Thymus (tissue), 14 donors: Measurements from ENCODE around the gene CYP3A4. TPM values are rescaled to one million over a fixed set of nuclear protein-coding genes. Genes with fewer than 3 reads are reported as not detected.

ENCODE experiments used
- DNase-seq, 9 donors: peaks; one replicate each; pipeline ENCODE4 v3.0.0-alpha.2; 2013; ENCODE audit warnings: low spot score in 9 of 9, low read depth in 6 of 9, missing footprints in 1 of 9
- H3K27ac ChIP-seq, 2 donors: one replicate each; pipeline ENCODE4 v1.5.1; 2013; ENCODE audit warnings: control low read depth in 1 of 2, low read depth in 1 of 2, low read length in 1 of 2, mild to moderate bottlenecking in 1 of 2, moderate library complexity in 1 of 2
- H3K27me3 ChIP-seq, 2 donors: one replicate each; pipeline ENCODE4 v1.5.1; 2013; ENCODE audit warnings: low read length in 1 of 2; ENCODE audit not compliant: control insufficient read depth in 2 of 2, insufficient read depth in 1 of 2
- H3K36me3 ChIP-seq, 2 donors: one replicate each; pipeline ENCODE4 v1.5.1; 2013; ENCODE audit warnings: low read length in 1 of 2, mild to moderate bottlenecking in 1 of 2, moderate library complexity in 1 of 2; ENCODE audit not compliant: control insufficient read depth in 2 of 2, insufficient read depth in 2 of 2
- H3K4me1 ChIP-seq, 2 donors: one replicate each; pipeline ENCODE4 v1.5.1; 2013; ENCODE audit warnings: low read length in 2 of 2; ENCODE audit not compliant: control insufficient read depth in 2 of 2, insufficient read depth in 2 of 2
- H3K4me3 ChIP-seq, 2 donors: one replicate each; pipeline ENCODE4 v1.5.1; 2013; ENCODE audit warnings: low read length in 2 of 2, control low read depth in 1 of 2, mild to moderate bottlenecking in 1 of 2
- H3K9me3 ChIP-seq, 2 donors: one replicate each; pipeline ENCODE4 v1.5.1; 2013; ENCODE audit warnings: low read length in 1 of 2, mild to moderate bottlenecking in 1 of 2; ENCODE audit not compliant: control insufficient read depth in 2 of 2, insufficient read depth in 1 of 2
- WGBS: extraction: QIAGEN DNeasy Blood & Tissue Kit; methylation state at CpG from one replicate; pipeline ENCODE4 v1.1.7; 2013; 5-methylcytosine and 5-hydroxymethylcytosine counted together
- long read RNA-seq, 10 donors: transcript quantifications; one replicate each; lab custom pipeline, GENCODE V29; 2026
- polyA plus RNA-seq: library from polyadenylated mRNA; stranded (reverse); fragments of 200-250 nt; gene quantifications from one replicate; pipeline ENCODE4 v1.2.3, GENCODE V29; 2013
- total RNA-seq: library from RNA; stranded (reverse); fragments of 120-200 nt; gene quantifications from one replicate; pipeline ENCODE4 v1.2.4, GENCODE V29; 2013
- donor health status: healthy.

CYP3A4 gene
- total RNA-seq: 11.0 TPM
- 11.1 TPM for polyA plus RNA-seq
- long read RNA-seq, donor 1: 0 reads
- long read RNA-seq, donor 2: 0 reads
- long read RNA-seq, donor 3, partial matches to known transcripts: 7 of 7 reads
- long read RNA-seq, donor 3, other reads (novel, unspliced or antisense): 0 of 7 reads
- long read RNA-seq, donor 4: 0 reads
- long read RNA-seq, donor 5, partial matches to known transcripts: 11 of 11 reads
- long read RNA-seq, donor 5, other reads (novel, unspliced or antisense): 0 of 11 reads
- long read RNA-seq, donor 6: 0 reads
- long read RNA-seq, donor 7: 0 reads
- long read RNA-seq, donor 8: 0 reads
- long read RNA-seq, donor 9, partial matches to known transcripts: 5 of 5 reads
- long read RNA-seq, donor 9, other reads (novel, unspliced or antisense): 0 of 5 reads
- long read RNA-seq, donor 10: 0 reads

DNA sequence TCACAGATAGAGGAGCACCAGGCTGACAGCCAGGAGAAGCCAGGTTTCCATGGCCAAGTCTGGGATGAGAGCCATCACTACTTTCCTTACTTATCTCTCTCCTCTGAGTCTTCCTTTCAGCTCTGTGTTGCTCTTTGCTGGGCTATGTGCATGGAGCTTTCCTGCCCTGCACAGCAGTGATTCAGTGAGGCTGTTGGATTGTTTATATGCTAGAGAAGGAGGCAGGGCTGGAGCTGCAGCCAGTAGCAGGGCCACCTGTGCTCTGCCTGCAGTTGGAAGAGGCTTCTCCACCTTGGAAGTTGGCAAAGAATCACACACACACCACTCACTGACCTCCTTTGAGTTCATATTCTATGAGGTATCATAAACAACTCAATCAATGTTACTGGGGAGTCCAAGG, at the start of gene CYP3A4:
TSS of gene CYP3A4 (minus strand) at position 178 of the 400 bp plus-strand sequence. CDS start at position 75, 103 bp downstream.
- Histone ChIP-seq H3K36me3 (no peaks in the 10 kb centered on the region), H3K27me3 (peaks cover 0 to 4% of the 10 kb centered on the region in 2 donors), H3K4me3 (no peak within 1 kb of the TSS), H3K9me3 (no peaks in the 10 kb centered on the region), H3K4me1 (no peaks in the 10 kb centered on the region), H3K27ac (no peak within 1 kb of the TSS)
- no peak for DNase-seq

DNA sequence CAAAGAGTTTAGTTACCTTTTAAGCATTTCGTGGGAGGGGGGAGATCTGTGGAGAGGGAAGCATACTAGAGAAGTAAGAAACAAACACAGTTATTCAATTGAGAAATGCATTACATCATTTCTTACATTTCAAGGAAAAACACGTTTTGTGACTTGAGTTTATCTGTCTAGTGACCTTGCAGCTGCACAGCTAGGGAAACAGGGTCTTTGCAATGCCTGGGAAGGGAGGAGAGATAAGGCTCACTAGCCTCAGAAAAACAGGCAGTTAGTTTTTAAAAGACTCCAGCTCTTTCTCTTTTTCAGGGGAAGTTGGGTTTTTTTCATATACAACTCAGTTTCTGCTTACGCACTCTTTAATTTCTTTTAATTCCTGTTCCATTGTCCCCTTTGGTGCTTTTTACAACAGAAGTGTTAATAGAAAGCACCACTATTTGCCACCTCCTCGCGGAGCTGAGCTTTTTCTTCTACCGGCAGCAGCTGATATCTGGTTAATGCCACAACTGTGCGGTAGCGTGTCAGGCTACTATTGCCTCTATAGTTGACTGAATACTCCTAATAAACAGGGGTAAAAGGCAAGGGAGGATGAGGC, 49.4 kb upstream of the CYP3A4 start:
- Histone ChIP-seq H3K4me3 (no peak overlapping the region), H3K4me1 (peaks cover 0 to 2% of the 10 kb centered on the region in 2 donors), H3K9me3 (no peaks in the 10 kb centered on the region), H3K27ac (no peak overlapping the region), H3K36me3 (no peaks in the 10 kb centered on the region), H3K27me3 (no peaks in the 10 kb centered on the region)
- 83% methylated on average over 8 of the region's 8 CpGs for WGBS
- DNase-seq: no peak

DNA sequence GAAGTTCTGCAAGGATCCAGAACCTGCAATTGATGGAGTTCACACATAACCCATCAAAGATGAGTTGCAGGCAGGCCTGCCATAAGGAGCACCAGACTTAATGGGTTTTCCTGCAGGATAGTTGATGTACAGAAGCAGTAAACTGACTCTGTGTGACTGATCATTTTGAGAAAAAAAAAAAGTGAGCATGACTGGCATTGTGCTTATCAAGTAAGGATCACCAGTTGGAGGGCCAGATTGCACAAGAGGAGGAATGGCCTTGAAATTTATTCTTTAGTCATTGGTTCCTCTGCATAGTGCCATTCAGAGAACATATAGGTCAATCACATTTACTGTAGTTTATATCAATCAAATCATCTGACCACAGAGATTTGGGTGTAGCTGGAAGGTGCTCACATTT, 47.6 kb upstream of the CYP3A4 start:
- Histone ChIP-seq H3K4me1 (no peaks in the 10 kb centered on the region), H3K27me3 (no peaks in the 10 kb centered on the region), H3K4me3 (no peak overlapping the region), H3K9me3 (no peaks in the 10 kb centered on the region), H3K27ac (no peak overlapping the region), H3K36me3 (no peaks in the 10 kb centered on the region)
- DNase-seq: no peak

DNA sequence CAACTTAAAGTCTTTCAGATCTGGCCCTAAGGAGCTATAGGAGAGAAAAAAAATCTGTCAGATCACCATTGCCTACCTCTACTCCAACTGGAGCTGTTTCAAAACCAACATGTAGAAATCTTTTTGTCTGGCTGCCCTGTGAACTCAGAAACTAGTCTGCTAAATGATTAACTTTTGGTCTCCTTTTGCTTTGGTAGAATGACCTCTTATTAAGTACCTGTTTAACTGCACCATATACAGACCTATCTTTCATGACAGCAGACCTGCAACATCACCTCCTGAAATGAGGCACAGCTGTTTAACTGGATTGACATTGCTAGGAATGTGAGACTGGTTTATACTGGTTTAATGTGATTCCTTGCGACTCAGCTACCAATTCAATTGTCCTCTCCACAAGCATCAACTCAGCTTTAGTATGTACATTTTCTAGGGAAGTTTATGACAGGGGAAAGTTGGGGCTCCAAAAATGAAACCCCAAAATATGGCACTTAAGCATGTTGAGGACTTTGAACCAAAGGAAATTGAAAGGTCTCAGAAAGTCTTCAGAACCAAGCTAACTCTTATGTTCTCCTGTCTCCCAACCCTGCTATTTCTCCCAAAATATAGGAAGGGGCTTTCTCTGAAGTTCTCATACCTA, 45.7 kb upstream of the CYP3A4 start:
- 98% methylated on average over 1 of the region's 1 CpG for WGBS

DNA sequence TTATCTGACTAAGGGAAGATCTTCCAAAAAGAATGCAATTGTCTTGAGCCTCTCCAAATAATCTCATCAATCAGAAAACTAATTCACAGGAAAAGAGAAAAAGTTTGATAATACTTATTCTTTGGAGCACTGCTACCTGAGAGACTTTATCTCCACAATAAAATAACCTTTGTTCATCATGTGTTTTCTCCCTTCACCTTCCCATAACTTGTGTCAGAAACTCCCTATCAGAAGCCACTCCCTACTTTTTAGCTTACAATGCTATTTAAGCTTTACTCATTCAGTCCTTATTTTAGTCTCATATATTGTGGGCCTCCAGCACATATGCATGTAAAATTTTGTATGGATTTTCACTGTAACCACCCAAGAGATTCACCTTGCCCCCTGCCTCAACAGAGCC, 44.8 kb upstream of the CYP3A4 start:
- Histone ChIP-seq H3K4me1 (no peaks in the 10 kb centered on the region), H3K27ac (no peak overlapping the region), H3K27me3 (no peaks in the 10 kb centered on the region), H3K36me3 (no peaks in the 10 kb centered on the region), H3K9me3 (no peaks in the 10 kb centered on the region), H3K4me3 (no peak overlapping the region)
- no peak for DNase-seq

More for the DNA sequence above, 45.7 kb upstream of the CYP3A4 start:
- H3K27ac ChIP-seq: no peak overlapping the region
- no peaks in the 10 kb centered on the region for H3K36me3 ChIP-seq
- no peaks in the 10 kb centered on the region for H3K27me3 ChIP-seq
- H3K4me3 ChIP-seq: no peak overlapping the region
- H3K9me3 ChIP-seq: no peaks in the 10 kb centered on the region
- no peaks in the 10 kb centered on the region for H3K4me1 ChIP-seq
- no peak for DNase-seq

DNA sequence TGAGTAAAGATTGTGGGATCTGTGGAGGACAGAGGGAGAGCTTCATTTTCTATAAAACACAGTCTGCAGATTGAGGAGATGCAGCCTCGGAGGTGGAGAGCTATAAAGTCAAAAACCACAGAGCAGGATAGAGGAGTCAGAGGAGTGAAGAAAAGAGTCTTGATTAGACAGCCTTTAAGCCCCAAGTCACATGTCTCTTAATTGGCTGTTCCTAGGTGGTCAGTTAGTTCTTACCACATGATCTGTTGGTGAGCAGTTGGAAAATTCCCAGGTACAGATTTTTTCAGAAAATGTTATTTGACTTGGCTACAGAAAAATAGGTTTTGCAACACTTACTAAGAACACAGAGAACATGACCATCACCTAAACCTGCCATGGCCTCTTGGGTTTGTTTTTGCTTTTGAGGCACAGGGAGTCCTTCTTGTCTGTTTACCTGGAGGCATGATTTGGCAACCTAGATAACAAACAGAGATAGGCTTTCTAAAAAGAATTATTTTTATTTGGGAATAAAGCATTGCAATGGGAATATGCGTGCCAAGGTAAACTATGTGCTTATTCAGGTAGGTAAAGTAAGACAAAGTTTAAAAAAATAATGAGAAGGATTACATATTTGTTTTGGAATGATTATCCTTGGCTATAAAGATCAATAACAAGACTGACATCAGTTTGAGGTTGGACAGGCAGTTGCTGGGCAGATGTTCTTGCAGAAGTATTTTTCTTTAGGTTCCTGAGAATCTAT, 43.2 kb upstream of the CYP3A4 start:
- WGBS: 86% methylated on average over 2 of the region's 2 CpGs
- peaks cover 0 to 4% of the 10 kb centered on the region in 2 donors for H3K9me3 ChIP-seq
- H3K36me3 ChIP-seq: no peaks in the 10 kb centered on the region
- H3K27me3 ChIP-seq: no peaks in the 10 kb centered on the region
- no peaks in the 10 kb centered on the region for H3K4me1 ChIP-seq
- no peak overlapping the region for H3K27ac ChIP-seq
- no peak for DNase-seq
- no peak overlapping the region for H3K4me3 ChIP-seq

DNA sequence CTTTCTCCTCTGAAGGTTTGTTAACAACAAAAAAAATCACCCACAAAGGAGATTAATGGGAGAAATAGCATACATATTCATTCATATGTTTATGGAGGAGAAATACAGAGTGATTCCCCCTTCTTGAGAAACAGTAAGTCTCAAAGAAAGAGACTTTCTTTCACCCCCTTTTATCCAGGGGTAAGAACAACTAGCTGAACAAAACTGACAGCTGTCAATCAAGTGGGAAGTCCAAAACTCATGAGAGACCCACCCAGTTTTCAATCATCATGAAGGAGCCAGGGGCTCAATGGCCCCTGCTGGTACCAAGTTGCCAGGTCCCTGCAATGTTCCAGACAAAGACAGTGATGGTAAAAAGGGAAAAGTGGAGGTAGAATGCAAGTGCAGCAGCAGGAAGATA, 41.9 kb upstream of the CYP3A4 start:
- Histone ChIP-seq H3K4me3 (no peak overlapping the region), H3K4me1 (no peaks in the 10 kb centered on the region), H3K36me3 (no peaks in the 10 kb centered on the region), H3K9me3 (peaks cover 0 to 4% of the 10 kb centered on the region in 2 donors), H3K27ac (no peak overlapping the region), H3K27me3 (no peaks in the 10 kb centered on the region)
- DNase-seq: no peak

DNA sequence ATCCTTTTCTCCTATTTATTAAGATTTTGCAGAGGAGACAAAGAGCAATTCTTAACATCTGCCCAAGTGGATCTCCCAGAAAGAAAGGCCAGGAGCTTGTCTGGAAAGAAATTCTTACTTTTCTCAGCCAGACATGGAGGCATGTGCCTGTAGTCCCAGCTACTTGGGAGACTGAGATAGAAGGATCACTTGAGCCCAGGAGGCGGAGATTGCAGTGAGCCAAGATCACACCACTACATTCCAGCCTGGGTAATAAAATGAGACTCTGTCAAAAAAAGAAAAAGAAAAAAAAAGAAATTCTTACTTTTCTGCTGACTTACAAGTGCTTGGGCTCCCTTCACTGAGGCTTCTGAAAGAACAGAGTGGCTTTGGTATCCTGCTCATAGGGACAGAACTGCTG, 41.5 kb upstream of the CYP3A4 start:
- no peak overlapping the region for H3K4me3 ChIP-seq
- no peaks in the 10 kb centered on the region for H3K4me1 ChIP-seq
- no peaks in the 10 kb centered on the region for H3K27me3 ChIP-seq
- H3K27ac ChIP-seq: no peak overlapping the region
- WGBS: 97% methylated on average over 1 of the region's 1 CpG
- no peaks in the 10 kb centered on the region for H3K36me3 ChIP-seq
- peaks cover 0 to 4% of the 10 kb centered on the region in 2 donors for H3K9me3 ChIP-seq
- DNase-seq: no peak

DNA sequence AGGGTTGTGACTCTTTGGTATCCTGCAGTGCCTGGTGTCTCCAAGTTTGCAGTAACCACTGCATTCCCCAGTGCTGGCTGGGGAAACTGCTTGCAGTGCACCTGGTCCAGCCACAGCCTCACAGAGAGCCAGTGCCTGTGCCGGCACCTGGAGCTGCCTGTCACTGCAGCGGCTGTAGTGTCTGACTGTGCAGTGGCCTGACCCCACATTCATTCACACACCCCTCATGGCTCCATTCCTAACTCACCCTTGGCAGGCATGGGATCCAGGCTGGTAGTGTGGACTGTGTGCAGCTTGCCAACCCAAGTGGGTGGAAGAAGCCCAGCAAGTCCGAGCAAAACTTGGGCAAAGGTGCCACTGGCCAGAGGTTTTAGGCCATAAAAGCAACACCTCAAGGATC, 40.1 kb upstream of the CYP3A4 start:
- no peak overlapping the region for H3K27ac ChIP-seq

More for the DNA sequence above, 40.1 kb upstream of the CYP3A4 start:
- Histone ChIP-seq H3K9me3 (peaks cover 0 to 4% of the 10 kb centered on the region in 2 donors), H3K4me3 (no peak overlapping the region), H3K36me3 (no peaks in the 10 kb centered on the region), H3K27me3 (no peaks in the 10 kb centered on the region), H3K4me1 (no peaks in the 10 kb centered on the region)
- no peak for DNase-seq
- 96% methylated on average over 3 of the region's 3 CpGs for WGBS
